HG03135 (cell line): ENCODE measurements around the gene OR51B2.
A peak's percentile ranks its signal among the peaks of the same experiment; 100 is the strongest.
"Not testable (repeated sequence)": the region's sequence is repeated elsewhere in the genome, so short reads cannot be mapped to it uniquely, and the experiment has no call there.

Experiments used
- ATAC-seq: cut with Tn5 transposase; IDR thresholded peaks from one replicate; pipeline ENCODE4 v1.9.1; 2021; ENCODE audit warnings: mild to moderate bottlenecking, moderate library complexity; ENCODE audit not compliant: unreplicated experiment

OR51B2 gene

GRCh38 chr11:5324197-5324596 is at the start of gene OR51B2:
Gene OR51B2, minus strand, starts transcription at chr11:5324297. Its CDS starts 0 bp downstream, at chr11:5324297.
- ATAC-seq: no peak

DNA sequence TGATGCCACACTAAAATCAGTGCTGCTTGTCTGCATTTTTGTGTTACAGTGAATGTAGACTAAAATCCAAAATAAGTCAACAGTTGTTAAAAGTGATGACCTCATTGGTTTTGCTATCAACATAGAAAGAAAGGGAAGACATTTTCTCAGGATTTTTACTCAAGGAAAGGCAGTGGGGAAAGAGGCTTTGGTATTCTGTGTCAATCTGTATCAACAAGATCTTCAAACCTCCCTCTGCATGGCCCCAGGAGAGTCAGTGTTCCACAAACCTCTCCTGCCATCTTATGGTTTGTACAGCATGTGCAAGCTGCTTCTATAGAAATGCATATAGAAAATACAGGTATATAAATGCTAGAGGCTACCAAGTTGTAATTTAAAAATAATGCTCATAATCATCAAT is 45.7 kb upstream of the OR51B2 start:
- ATAC-seq: no peak

GRCh38 chr11:5368502-5369043 is 44.5 kb upstream of the OR51B2 start:
- peak; percentile 53 for ATAC-seq

- no peak for ATAC-seq
Observed at GRCh38 chr11:5367448-5368074, 43.5 kb upstream of the OR51B2 start.

DNA sequence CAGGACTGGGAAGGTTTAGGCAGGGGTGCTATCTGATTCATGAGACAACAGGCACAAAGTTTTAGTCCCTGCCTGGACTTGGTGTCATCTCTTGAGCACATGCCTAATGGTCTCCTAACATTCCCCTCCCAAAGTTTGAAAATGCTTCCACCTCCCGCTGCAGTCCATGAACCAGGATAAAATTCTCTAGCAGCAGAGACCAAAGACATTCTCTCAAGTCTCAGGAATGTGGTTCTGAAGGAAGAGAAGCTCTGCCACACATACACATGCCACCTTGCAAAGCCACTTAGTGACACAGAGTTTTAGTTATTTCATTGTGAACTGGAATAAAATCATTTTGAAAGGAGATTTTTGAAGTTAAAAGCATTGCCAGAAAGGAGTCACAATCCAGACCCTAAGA is 42.8 kb upstream of the OR51B2 start:
- ATAC-seq: no peak

DNA sequence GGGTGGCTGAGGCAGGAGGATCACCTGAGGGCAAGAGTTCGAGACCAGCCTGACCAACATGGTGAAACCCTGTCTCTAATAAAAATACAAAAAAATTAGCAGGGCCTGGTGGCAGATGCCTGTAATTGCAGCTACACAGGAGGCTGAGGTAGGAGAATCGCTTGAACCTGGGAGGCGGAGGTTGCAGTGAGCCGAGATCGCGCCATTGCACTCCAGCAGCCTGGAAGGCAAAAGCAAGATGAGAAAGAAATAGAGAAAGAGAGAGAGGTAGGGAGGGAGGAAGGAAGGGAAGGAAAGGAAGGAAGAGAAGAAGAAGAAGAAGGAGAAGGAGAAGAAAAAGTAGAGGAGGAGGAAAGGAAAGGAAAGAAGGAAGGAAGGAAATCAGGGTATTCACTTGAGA is 42.3 kb upstream of the OR51B2 start:
- not testable (repeated sequence) for ATAC-seq

DNA sequence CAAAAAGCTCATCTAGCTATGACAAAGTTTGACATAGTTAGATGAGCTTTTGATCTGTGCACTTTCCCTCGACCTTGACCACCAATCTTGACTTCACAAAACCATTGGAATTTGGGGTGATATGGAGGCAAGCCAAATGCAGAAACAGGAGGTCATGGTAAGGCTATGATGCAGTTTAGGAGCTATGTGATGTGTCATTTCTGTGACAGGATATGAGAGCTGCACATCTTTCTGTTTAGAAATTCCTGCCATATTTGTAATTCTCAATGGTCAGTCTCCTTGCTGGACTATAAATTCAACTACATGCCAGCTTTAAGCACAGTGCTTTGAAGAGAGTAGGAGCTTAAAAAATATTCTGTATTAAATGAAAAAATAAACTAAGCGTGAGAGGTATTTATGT is 40.1 kb upstream of the OR51B2 start:
- ATAC-seq: no peak

- no peak for ATAC-seq
Observed at GRCh38 chr11:5363679-5364078, 39.6 kb upstream of the OR51B2 start.

GRCh38 chr11:5362017-5362625 is 38.0 kb upstream of the OR51B2 start:
- no peak for ATAC-seq

DNA sequence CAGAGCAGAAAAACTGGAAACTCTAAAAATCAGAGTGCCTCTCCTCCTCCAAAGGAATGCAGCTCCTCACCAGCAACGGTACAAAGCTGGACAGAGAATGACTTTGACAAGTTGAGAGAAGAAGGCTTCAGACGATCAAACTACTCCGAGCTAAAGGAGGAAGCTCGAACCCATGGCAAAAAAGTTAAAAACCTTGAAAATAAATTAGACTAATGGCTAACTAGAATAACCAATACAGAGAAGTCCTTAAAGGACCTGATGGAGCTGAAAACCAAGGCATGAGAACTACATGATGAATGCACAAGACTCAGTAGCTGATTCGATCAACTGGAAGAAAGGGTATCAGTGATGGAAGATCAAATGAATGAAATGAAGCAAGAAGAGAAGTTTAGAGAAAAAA is 31.9 kb upstream of the OR51B2 start:
- ATAC-seq: not testable (repeated sequence)

GRCh38 chr11:5351208-5351607 is 27.1 kb upstream of the OR51B2 start, which contains the start of gene OR51B6:
Gene OR51B6, plus strand, starts transcription at chr11:5351508. Its CDS starts 0 bp downstream, at chr11:5351508.
- ATAC-seq: no peak

- ATAC-seq: no peak
Observed at GRCh38 chr11:5349550-5349949, 25.5 kb upstream of the OR51B2 start.

GRCh38 chr11:5348551-5349194 is 24.6 kb upstream of the OR51B2 start:
- no peak for ATAC-seq

DNA sequence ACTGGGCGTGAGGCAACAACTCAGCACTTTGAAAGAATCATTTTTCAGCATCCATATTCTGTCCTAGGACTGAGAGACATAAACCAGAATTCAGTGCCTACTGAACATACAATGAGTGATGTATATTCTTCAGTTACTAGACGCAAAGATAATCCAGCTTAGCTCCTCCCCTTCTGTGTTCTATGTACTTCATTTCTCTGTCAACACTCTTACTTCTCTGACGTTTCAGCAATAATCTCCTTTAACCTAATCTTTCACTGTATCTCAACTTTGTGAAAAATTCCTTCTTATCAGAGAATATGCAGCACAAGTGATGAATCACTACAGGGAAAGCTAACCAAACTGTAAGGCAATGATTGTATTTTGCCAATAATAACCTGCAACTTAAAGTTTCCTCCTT is 21.7 kb upstream of the OR51B2 start:
- no peak for ATAC-seq

DNA sequence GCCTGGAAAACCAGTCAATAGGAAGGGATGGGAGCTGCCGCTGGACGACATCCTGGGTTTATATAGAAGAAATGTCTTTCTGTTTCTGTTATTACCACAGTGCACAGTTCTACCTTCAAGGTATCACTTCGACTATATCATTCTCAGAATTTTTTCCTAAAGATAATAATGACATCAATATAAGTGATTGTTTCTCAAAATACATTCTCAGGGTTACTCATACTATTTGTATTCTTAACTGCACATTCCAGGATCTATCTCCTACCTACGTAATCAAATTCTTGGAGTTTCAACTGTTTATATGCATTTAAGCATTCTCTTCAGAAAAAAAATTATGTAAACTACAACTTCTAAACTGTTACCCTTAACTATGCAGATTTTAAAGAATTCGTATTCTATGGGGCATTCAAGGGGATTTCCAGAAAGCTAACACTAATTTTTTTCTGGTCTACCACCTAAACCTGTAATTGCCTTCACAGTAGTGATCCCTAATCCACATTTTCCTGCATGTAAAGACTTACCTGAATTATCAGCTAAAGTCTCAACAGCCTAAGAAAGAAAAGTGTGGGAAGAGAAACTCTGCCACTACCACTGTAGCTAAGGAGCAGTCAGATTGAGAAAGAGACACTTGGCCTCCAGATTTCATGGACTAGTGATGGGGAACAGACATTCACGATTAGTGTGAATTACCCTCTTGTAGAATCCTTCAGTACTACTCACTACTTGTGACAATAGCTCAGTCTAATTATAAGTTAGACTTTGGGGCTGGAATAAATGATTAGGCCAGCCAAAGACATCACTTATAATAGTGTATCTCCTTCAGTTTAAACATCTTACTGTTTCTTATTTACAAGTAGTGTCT is 19.6 kb upstream of the OR51B2 start, which contains the start of gene OR51B5:
Gene OR51B5, minus strand, starts transcription at position 51 of the 862 bp plus-strand sequence. Its CDS starts 0 bp downstream, at position 51.
- ATAC-seq: no peak

DNA sequence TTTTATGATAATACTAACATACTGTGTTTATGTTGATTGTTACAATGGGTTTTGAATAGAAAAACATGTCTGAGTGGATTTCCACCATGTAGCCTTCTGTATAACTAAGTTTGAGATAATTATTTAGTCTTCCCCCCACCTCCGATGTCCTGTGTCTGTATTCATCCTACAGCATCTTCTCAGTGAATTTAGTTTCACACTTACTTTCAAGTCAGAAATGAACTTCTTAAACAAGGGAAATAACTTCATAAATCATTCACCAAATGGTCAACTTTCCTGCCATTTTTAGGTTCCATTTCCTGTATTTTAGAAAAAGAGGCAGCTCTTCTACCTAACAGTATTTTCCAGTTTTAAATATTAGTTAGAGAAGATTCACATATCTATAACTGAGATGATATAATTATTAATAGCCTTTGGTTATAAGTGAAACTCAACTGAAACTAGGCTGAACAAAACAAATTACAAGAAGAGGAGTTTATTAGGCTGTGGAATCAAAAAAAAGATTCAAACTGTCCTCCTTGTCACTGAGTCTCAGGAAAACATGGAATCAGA is 15.8 kb upstream of the OR51B2 start:
- peak; percentile 79 for ATAC-seq

DNA sequence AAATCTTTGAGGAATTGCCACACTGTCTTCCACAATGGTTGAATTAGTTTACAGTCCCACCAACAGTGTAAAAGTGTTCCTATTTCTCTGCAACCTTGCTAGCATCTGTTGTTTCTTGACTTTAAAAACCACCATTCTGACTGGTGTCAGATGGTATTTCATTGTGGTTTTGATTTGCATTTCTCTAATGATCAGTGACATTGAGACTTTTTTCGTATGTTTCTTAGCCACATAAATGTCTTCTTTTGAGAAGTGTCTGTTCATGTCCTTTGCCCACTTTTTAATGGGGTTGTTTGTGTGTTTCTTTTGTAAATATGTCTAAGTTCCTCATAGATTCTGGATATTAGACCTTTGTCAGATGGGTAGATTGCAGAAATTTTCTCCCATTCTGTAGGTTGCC is 13.2 kb upstream of the OR51B2 start:
- not testable (repeated sequence) for ATAC-seq

DNA sequence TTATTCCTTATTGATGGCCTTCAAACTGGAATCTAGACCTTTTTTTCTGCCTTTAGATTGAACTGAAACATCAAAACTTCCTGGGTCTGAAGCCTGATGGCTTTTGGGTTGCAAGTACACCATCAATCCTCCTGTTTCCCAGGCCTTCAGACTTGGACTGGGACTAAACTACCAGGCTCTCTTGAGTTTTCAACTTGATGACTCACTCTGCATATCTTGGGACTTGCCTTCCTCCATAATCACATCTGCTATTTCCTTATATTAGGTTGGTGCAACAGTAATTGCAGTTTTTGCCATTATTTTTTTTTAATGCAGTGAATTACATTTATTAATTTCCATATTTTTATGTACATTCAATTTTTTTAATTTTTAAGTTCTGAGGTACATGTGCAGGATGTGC is 12.2 kb upstream of the OR51B2 start:
- ATAC-seq: no peak

DNA sequence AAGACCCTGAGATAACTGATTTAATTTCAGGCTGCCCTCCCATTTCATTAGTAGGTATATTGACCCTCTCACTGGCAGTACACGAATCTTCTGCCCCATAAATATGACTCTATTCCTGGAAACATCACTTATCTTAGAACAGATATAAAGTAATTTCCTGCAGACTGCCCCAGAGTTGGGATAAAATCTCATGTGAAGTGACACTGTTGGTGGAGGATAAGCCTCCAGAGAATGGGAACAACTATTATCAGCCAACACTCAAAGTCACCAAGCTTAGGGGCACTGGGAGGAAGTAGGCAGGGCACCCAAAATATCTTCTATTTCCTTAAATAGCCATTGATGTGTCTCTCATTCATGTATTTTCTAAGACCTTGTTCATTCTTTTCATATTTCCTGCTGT is 11.1 kb upstream of the OR51B2 start:
- ATAC-seq: no peak

DNA sequence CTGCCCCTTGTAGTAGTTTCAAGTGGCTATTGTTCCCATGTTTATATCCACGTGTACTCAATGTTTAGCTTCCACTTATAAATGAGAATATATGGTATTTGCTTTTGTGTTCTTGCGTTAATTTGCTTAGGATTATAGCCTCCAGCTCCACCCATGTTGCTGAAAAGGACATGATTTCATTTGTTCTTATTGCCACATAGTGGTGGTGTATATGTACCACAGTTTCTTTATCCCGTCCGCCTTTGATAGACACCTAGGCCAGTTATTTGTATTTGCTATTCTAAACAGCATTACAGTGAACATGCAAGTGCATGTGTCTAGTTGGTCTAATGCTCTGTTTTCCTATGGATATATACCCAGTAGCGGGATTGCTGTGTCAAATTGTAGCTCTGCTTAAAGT is 6.8 kb downstream of the OR51B2 start:
- ATAC-seq: no peak
